ENCODE data around the gene CDH13. TPM values are rescaled to one million over a fixed set of nuclear protein-coding genes. Genes with fewer than 3 reads are reported as not detected.
A peak's percentile ranks its signal among the peaks of the same experiment; 100 is the strongest.

CDH13 gene
- total RNA-seq, 1 donor from 2014 or later: 20.9 TPM

- Histone ChIP-seq H3K9ac (ENCODE audit: low read depth in 1 of 3, low read length in 3 of 3) (no peak overlapping the region), H3K27ac (ENCODE audit: low read depth, low read length) (no peak overlapping the region), H3K36me3 (ENCODE audit: control insufficient read depth in 3 of 3, insufficient read depth in 3 of 3, low read length in 3 of 3) (no peaks in the 10 kb centered on the region), H3K4me1 (ENCODE audit: control insufficient read depth in 3 of 3, insufficient read depth in 3 of 3, low read length in 3 of 3) (peaks cover 7 to 17% (median 11%) of the 10 kb centered on the region in 3 donors), H3K27me3 (ENCODE audit: control insufficient read depth in 3 of 3, insufficient read depth in 3 of 3, low read length in 3 of 3) (no peaks in the 10 kb centered on the region), H3K9me3 (ENCODE audit: control insufficient read depth in 3 of 3, low read length in 3 of 3) (no peaks in the 10 kb centered on the region), H3K4me3 (ENCODE audit: low read length in 3 of 3) (no peak overlapping the region)
These were observed 1060.0 kb downstream of the CDH13 start for GRCh38 chr16:83686726-83687125.

GRCh38 chr16:83689385-83689831 is 1062.6 kb downstream of the CDH13 start:
- no peaks in the 10 kb centered on the region for H3K36me3 ChIP-seq (ENCODE audit: control insufficient read depth in 3 of 3, insufficient read depth in 3 of 3, low read length in 3 of 3)
- H3K27ac ChIP-seq (ENCODE audit: low read depth, low read length): peak overlapping the region; percentile 48
- H3K9me3 ChIP-seq (ENCODE audit: control insufficient read depth in 3 of 3, low read length in 3 of 3): no peaks in the 10 kb centered on the region

GRCh38 chr16:83692224-83692623 is 1065.5 kb downstream of the CDH13 start:
- Histone ChIP-seq H3K4me3 (ENCODE audit: low read length in 3 of 3) (no peak overlapping the region), H3K4me1 (ENCODE audit: control insufficient read depth in 3 of 3, insufficient read depth in 3 of 3, low read length in 3 of 3) (peaks cover 7 to 14% (median 11%) of the 10 kb centered on the region in 3 donors), H3K36me3 (ENCODE audit: control insufficient read depth in 3 of 3, insufficient read depth in 3 of 3, low read length in 3 of 3) (no peaks in the 10 kb centered on the region), H3K9ac (ENCODE audit: low read depth in 1 of 3, low read length in 3 of 3) (no peak overlapping the region), H3K27me3 (ENCODE audit: control insufficient read depth in 3 of 3, insufficient read depth in 3 of 3, low read length in 3 of 3) (no peaks in the 10 kb centered on the region), H3K27ac (ENCODE audit: low read depth, low read length) (no peak overlapping the region), H3K9me3 (ENCODE audit: control insufficient read depth in 3 of 3, low read length in 3 of 3) (no peaks in the 10 kb centered on the region)

More at GRCh38 chr16:83689385-83689831, 1062.6 kb downstream of the CDH13 start:
- no peaks in the 10 kb centered on the region for H3K27me3 ChIP-seq (ENCODE audit: control insufficient read depth in 3 of 3, insufficient read depth in 3 of 3, low read length in 3 of 3)
- H3K4me3 ChIP-seq (ENCODE audit: low read length in 3 of 3): peak overlapping the region in 1 of 3 donors; percentile 17
- H3K9ac ChIP-seq (ENCODE audit: low read depth in 1 of 3, low read length in 3 of 3): no peak overlapping the region
- H3K4me1 ChIP-seq (ENCODE audit: control insufficient read depth in 3 of 3, insufficient read depth in 3 of 3, low read length in 3 of 3): peaks cover 7 to 17% (median 11%) of the 10 kb centered on the region in 3 donors

DNA sequence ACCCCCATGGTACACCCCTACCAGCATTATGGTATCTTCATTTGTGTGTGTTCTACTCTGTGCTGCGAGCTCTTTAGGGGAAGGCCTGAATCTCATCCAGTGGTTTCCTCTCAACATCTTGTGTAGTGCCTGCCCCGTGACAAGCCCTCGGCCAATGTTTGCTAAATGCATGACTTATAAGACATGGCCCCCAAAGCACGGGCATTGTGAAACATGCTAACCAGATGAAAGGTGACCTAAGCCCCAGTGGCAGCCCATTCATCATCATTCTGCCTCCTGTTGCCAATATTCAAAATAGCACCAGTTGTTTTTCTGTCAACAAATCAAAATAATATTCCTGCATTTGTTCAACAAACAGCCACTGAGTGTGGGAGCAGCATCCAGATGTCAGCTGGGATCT is 1072.2 kb downstream of the CDH13 start:
- Histone ChIP-seq H3K27me3 (ENCODE audit: control insufficient read depth in 3 of 3, insufficient read depth in 3 of 3, low read length in 3 of 3) (no peaks in the 10 kb centered on the region), H3K4me3 (ENCODE audit: low read length in 3 of 3) (no peak overlapping the region), H3K9ac (ENCODE audit: low read depth in 1 of 3, low read length in 3 of 3) (no peak overlapping the region), H3K4me1 (ENCODE audit: control insufficient read depth in 3 of 3, insufficient read depth in 3 of 3, low read length in 3 of 3) (no peaks in the 10 kb centered on the region), H3K36me3 (ENCODE audit: control insufficient read depth in 3 of 3, insufficient read depth in 3 of 3, low read length in 3 of 3) (no peaks in the 10 kb centered on the region), H3K9me3 (ENCODE audit: control insufficient read depth in 3 of 3, low read length in 3 of 3) (peaks cover 0 to 2% (median 0%) of the 10 kb centered on the region in 3 donors), H3K27ac (ENCODE audit: low read depth, low read length) (no peak overlapping the region)

DNA sequence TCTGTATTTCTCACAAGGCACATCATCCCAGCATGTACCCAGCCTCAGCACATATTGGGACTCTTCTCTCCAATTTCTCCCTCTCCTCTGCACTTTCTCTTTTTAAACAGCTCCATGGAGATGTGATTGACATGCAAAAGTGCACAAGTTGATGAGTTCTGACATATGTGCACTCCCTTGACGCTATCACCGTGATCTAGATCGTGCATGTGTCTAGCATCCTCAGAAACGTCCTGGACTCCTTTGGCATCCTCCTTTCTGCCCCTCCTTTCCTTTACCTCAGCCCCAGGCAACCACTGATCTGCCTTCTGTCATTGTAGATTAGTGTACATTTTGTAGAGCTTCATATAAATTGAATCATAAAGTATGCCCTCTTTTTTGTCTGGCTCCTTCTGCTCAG is 1073.0 kb downstream of the CDH13 start:
- Histone ChIP-seq H3K27ac (ENCODE audit: low read depth, low read length) (no peak overlapping the region), H3K9ac (ENCODE audit: low read depth in 1 of 3, low read length in 3 of 3) (no peak overlapping the region), H3K4me1 (ENCODE audit: control insufficient read depth in 3 of 3, insufficient read depth in 3 of 3, low read length in 3 of 3) (no peaks in the 10 kb centered on the region), H3K27me3 (ENCODE audit: control insufficient read depth in 3 of 3, insufficient read depth in 3 of 3, low read length in 3 of 3) (no peaks in the 10 kb centered on the region), H3K4me3 (ENCODE audit: low read length in 3 of 3) (no peak overlapping the region), H3K9me3 (ENCODE audit: control insufficient read depth in 3 of 3, low read length in 3 of 3) (peaks cover 0 to 2% (median 0%) of the 10 kb centered on the region in 3 donors), H3K36me3 (ENCODE audit: control insufficient read depth in 3 of 3, insufficient read depth in 3 of 3, low read length in 3 of 3) (no peaks in the 10 kb centered on the region)

DNA sequence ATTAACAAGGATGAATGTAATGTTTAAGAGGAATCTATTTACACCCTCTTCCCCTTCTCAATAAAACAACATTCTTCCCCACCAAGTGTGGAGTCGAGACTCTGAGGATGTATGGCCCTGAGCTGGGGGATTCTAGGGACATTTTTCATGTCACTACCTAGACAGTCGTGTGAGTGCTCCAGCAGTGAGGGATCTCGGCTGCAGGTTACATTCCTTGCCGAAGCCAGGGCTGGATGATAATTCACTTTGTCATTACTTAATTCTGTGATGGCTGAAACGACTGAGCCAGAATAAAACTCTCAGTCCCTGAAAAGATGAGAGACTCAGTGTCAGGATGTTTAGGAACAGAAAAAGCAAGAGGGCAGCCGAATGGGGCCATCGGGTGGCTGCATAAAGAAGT is 1074.1 kb downstream of the CDH13 start:
- no peaks in the 10 kb centered on the region for H3K36me3 ChIP-seq (ENCODE audit: control insufficient read depth in 3 of 3, insufficient read depth in 3 of 3, low read length in 3 of 3)
- H3K4me3 ChIP-seq (ENCODE audit: low read length in 3 of 3): no peak overlapping the region
- H3K27me3 ChIP-seq (ENCODE audit: control insufficient read depth in 3 of 3, insufficient read depth in 3 of 3, low read length in 3 of 3): no peaks in the 10 kb centered on the region
- H3K27ac ChIP-seq (ENCODE audit: low read depth, low read length): no peak overlapping the region
- peaks cover 0 to 2% (median 0%) of the 10 kb centered on the region in 3 donors for H3K9me3 ChIP-seq (ENCODE audit: control insufficient read depth in 3 of 3, low read length in 3 of 3)
- H3K9ac ChIP-seq (ENCODE audit: low read depth in 1 of 3, low read length in 3 of 3): no peak overlapping the region
- no peaks in the 10 kb centered on the region for H3K4me1 ChIP-seq (ENCODE audit: control insufficient read depth in 3 of 3, insufficient read depth in 3 of 3, low read length in 3 of 3)

- H3K36me3 ChIP-seq (ENCODE audit: control insufficient read depth in 3 of 3, insufficient read depth in 3 of 3, low read length in 3 of 3): no peaks in the 10 kb centered on the region
- no peak overlapping the region for H3K9ac ChIP-seq (ENCODE audit: low read depth in 1 of 3, low read length in 3 of 3)
- no peaks in the 10 kb centered on the region for H3K4me1 ChIP-seq (ENCODE audit: control insufficient read depth in 3 of 3, insufficient read depth in 3 of 3, low read length in 3 of 3)
- no peak overlapping the region for H3K4me3 ChIP-seq (ENCODE audit: low read length in 3 of 3)
- H3K27me3 ChIP-seq (ENCODE audit: control insufficient read depth in 3 of 3, insufficient read depth in 3 of 3, low read length in 3 of 3): no peaks in the 10 kb centered on the region
- peaks cover 0 to 2% (median 0%) of the 10 kb centered on the region in 3 donors for H3K9me3 ChIP-seq (ENCODE audit: control insufficient read depth in 3 of 3, low read length in 3 of 3)
- no peak overlapping the region for H3K27ac ChIP-seq (ENCODE audit: low read depth, low read length)
These were observed 1074.7 kb downstream of the CDH13 start for GRCh38 chr16:83701494-83701893.

DNA sequence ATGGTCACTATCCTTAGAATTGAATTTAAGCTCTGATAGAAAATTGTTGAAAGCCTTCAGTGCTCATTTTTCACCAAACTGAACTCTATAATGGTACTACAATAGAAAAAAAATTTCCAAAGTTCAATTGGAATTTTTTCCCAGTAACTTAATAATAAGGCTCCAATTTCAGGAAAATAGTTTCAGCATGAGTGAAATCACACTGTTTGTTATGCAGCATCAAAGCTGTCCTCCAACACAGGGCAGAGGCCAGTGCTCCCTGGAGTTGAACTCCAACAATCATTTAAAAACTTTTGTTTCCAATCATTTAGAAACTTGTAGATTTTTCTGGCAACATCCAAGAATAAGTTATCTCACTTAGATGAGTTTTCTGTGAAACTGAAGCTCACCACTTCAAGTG is 1077.9 kb downstream of the CDH13 start:
- no peak overlapping the region for H3K9ac ChIP-seq (ENCODE audit: low read depth in 1 of 3, low read length in 3 of 3)
- no peak overlapping the region for H3K4me3 ChIP-seq (ENCODE audit: low read length in 3 of 3)
- H3K36me3 ChIP-seq (ENCODE audit: control insufficient read depth in 3 of 3, insufficient read depth in 3 of 3, low read length in 3 of 3): no peaks in the 10 kb centered on the region
- H3K27me3 ChIP-seq (ENCODE audit: control insufficient read depth in 3 of 3, insufficient read depth in 3 of 3, low read length in 3 of 3): no peaks in the 10 kb centered on the region
- H3K9me3 ChIP-seq (ENCODE audit: control insufficient read depth in 3 of 3, low read length in 3 of 3): peaks cover 0 to 2% (median 0%) of the 10 kb centered on the region in 3 donors
- H3K27ac ChIP-seq (ENCODE audit: low read depth, low read length): no peak overlapping the region
- H3K4me1 ChIP-seq (ENCODE audit: control insufficient read depth in 3 of 3, insufficient read depth in 3 of 3, low read length in 3 of 3): no peaks in the 10 kb centered on the region

- no peaks in the 10 kb centered on the region for H3K36me3 ChIP-seq (ENCODE audit: control insufficient read depth in 3 of 3, insufficient read depth in 3 of 3, low read length in 3 of 3)
- H3K27me3 ChIP-seq (ENCODE audit: control insufficient read depth in 3 of 3, insufficient read depth in 3 of 3, low read length in 3 of 3): no peaks in the 10 kb centered on the region
- H3K4me1 ChIP-seq (ENCODE audit: control insufficient read depth in 3 of 3, insufficient read depth in 3 of 3, low read length in 3 of 3): no peaks in the 10 kb centered on the region
- H3K4me3 ChIP-seq (ENCODE audit: low read length in 3 of 3): no peak overlapping the region
- H3K9me3 ChIP-seq (ENCODE audit: control insufficient read depth in 3 of 3, low read length in 3 of 3): peaks cover 0 to 2% (median 0%) of the 10 kb centered on the region in 3 donors
- H3K9ac ChIP-seq (ENCODE audit: low read depth in 1 of 3, low read length in 3 of 3): no peak overlapping the region
- no peak overlapping the region for H3K27ac ChIP-seq (ENCODE audit: low read depth, low read length)
These were observed 1079.1 kb downstream of the CDH13 start for GRCh38 chr16:83705856-83706255.

GRCh38 chr16:83706394-83706793 is 1079.6 kb downstream of the CDH13 start:
- Histone ChIP-seq H3K27me3 (ENCODE audit: control insufficient read depth in 3 of 3, insufficient read depth in 3 of 3, low read length in 3 of 3) (no peaks in the 10 kb centered on the region), H3K9me3 (ENCODE audit: control insufficient read depth in 3 of 3, low read length in 3 of 3) (peaks cover 0 to 2% (median 0%) of the 10 kb centered on the region in 3 donors), H3K9ac (ENCODE audit: low read depth in 1 of 3, low read length in 3 of 3) (no peak overlapping the region), H3K27ac (ENCODE audit: low read depth, low read length) (no peak overlapping the region), H3K4me1 (ENCODE audit: control insufficient read depth in 3 of 3, insufficient read depth in 3 of 3, low read length in 3 of 3) (no peaks in the 10 kb centered on the region), H3K4me3 (ENCODE audit: low read length in 3 of 3) (no peak overlapping the region), H3K36me3 (ENCODE audit: control insufficient read depth in 3 of 3, insufficient read depth in 3 of 3, low read length in 3 of 3) (no peaks in the 10 kb centered on the region)

Measured in skeletal muscle tissue (tissue), 4 donors.